Esophagus squamous epithelium (tissue), 4 donors: ENCODE results near the gene PIP5KL1.

Experiments
- POLR2A ChIP-seq, 4 donors: fragments of 450-650 bp; IDR thresholded peaks; one replicate each; pipeline ENCODE4 v1.6.1; 2017; ENCODE audit warnings: antibody characterized with exemption in 4 of 4, mild to moderate bottlenecking in 4 of 4, moderate library complexity in 3 of 4
- TF ChIP-seq, protein P1 (sequence below), 6 experiments: fragments of 450-650 bp in 4 of 6; fragments of 200-600 bp in 2 of 6; sonication (generic) in 2 of 6; IDR thresholded peaks; one replicate each; pipeline ENCODE4 v1.5.1; 2016 to 2019; ENCODE audit warnings: antibody characterized with exemption in 6 of 6, mild to moderate bottlenecking in 4 of 6, moderate library complexity in 4 of 6

DNA sequence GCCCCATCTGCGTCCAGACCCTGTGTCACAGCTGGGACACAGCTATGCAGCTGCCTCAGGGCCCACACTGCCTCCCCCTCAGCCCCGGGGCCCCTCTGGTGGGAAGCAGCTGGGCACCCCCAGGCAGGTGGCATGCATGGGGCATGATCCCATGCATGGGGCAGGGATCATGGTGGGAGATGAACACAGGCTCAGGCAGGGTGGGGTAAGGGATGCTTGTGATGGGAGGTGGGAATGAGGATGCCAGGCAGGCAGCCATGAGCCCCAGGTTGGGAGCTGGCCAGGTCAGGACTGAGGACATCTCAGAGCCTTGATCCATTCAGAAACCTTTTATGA, 30.5 kb upstream of the PIP5KL1 start:
- TF ChIP-seq, protein P1, sequence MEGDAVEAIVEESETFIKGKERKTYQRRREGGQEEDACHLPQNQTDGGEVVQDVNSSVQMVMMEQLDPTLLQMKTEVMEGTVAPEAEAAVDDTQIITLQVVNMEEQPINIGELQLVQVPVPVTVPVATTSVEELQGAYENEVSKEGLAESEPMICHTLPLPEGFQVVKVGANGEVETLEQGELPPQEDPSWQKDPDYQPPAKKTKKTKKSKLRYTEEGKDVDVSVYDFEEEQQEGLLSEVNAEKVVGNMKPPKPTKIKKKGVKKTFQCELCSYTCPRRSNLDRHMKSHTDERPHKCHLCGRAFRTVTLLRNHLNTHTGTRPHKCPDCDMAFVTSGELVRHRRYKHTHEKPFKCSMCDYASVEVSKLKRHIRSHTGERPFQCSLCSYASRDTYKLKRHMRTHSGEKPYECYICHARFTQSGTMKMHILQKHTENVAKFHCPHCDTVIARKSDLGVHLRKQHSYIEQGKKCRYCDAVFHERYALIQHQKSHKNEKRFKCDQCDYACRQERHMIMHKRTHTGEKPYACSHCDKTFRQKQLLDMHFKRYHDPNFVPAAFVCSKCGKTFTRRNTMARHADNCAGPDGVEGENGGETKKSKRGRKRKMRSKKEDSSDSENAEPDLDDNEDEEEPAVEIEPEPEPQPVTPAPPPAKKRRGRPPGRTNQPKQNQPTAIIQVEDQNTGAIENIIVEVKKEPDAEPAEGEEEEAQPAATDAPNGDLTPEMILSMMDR (IDR thresholded peaks at IDR 0.05) = no peak
- TF ChIP-seq POLR2A (IDR thresholded peaks at IDR 0.05) = no peak
